ENCODE measurements around the gene MYO10.
"Not testable (repeated sequence)": the region's sequence is repeated elsewhere in the genome, so short reads cannot be mapped to it uniquely, and the experiment has no call there.

MYO10 gene

DNA sequence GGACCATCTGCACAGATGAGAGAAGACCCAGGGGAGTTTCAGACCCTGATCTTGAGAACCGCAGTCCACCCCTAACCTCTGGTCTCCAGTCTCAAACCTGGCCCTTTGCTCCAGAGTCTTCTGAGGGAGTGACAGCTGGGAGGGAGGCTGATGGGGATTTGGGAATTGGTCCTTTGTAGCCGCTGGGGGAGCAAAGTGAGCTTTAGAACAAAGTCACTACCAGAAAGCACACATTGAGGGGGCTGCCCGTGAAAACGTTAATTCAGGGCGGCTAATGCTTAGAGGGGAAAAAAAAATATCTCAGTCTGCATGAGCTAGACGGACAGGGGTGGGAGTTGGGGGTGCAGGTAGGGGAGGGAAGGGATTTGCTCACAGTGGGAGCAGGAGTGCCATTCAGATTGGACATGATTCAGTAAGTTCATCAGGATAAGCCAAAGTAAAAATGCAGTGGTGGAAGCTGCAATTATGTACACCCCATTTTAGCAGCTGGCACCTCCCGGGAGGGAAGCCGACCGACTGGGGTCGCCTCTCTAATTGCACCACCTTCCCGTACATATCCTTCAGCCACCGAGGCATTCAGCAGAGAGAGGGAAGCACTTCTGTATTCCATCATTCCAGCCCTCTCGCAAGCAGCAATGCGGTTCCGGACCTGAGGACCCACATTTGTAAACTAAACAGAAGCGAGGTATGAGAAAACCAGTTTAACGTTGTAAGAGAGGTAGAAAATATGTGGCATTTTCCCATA is 195.8 kb downstream of the MYO10 start:
- no peaks in the 10 kb centered on the region for H3K9me3 ChIP-seq (ENCODE audit: control insufficient read depth, insufficient read depth, low read depth, low read length)
- POLR2A ChIA-PET = no interaction called here
- no peak overlapping the region for H3K27ac ChIP-seq (ENCODE audit: extremely low read depth, low read depth, low read length)
- H3K36me3 ChIP-seq (ENCODE audit: control insufficient read depth in 2 of 2, insufficient read depth in 1 of 2, low read length in 2 of 2) = peaks cover 0 to 3% of the 10 kb centered on the region in 2 experiments; a peak in 2 of 3 replicates
- CTCF ChIA-PET = interaction anchor here (0.6 to 1.1 kb wide), 2 partner anchors 50 to 449 kb away, joined by 3 to 4 read pairs; no protein-coding TSS in a partner anchor
- TF ChIP-seq ZBTB48 (tag by site-specific recombination; IDR thresholded peaks at IDR 0.05) = no peak
- TF ChIP-seq, protein P1, sequence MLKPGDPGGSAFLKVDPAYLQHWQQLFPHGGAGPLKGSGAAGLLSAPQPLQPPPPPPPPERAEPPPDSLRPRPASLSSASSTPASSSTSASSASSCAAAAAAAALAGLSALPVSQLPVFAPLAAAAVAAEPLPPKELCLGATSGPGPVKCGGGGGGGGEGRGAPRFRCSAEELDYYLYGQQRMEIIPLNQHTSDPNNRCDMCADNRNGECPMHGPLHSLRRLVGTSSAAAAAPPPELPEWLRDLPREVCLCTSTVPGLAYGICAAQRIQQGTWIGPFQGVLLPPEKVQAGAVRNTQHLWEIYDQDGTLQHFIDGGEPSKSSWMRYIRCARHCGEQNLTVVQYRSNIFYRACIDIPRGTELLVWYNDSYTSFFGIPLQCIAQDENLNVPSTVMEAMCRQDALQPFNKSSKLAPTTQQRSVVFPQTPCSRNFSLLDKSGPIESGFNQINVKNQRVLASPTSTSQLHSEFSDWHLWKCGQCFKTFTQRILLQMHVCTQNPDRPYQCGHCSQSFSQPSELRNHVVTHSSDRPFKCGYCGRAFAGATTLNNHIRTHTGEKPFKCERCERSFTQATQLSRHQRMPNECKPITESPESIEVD (tag by site-specific recombination; IDR thresholded peaks at IDR 0.05) = no peak
- TF ChIP-seq, protein P2, sequence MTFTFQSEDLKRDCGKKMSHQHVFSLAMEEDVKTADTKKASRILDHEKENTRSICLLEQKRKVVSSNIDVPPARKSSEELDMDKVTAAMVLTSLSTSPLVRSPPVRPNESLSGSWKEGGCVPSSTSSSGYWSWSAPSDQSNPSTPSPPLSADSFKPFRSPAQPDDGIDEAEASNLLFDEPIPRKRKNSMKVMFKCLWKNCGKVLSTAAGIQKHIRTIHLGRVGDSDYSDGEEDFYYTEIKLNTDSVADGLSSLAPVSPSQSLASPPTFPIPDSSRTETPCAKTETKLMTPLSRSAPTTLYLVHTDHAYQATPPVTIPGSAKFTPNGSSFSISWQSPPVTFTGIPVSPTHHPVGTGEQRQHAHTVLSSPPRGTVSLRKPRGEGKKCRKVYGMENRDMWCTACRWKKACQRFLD (tag by site-specific recombination; IDR thresholded peaks at IDR 0.05) = no peak
- TF ChIP-seq ZNF416 (tag by site-specific recombination; IDR thresholded peaks at IDR 0.05) = no peak
- no peak for TF ChIP-seq ZSCAN30 (tag by site-specific recombination; IDR thresholded peaks at IDR 0.05)
- TF ChIP-seq ZNF571 (tag by site-specific recombination; IDR thresholded peaks at IDR 0.05) = no peak
- no peak for TF ChIP-seq ZNF658 (tag by site-specific recombination; IDR thresholded peaks at IDR 0.05)
- TF ChIP-seq ZNF311 (tag by site-specific recombination; IDR thresholded peaks at IDR 0.05; ENCODE audit: borderline replicate concordance) = no peak
- peaks cover 5% of the 10 kb centered on the region for H3K4me1 ChIP-seq (ENCODE audit: control insufficient read depth, insufficient read depth, low read length)
- no peak overlapping the region for H3K4me3 ChIP-seq (ENCODE audit: low read depth, low read length)

DNA sequence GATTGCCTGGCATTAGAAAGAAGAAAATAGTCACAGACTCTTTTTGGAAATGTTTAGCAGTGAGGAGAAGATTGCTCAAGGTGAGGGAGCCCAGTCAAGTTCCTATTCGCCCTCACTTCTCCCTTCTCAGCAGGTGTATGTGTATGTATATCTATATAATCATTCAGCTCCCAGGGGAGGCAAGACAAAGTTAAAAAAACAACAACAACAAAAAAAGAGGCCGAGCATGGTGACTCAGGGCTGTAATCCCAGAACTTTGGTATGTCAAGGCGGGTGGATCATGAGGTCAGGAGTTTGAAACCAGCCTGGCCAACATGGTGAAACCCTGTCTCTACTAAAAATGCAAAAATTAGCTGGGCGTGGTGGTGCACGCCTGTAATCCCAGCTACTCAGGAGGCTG is 197.7 kb downstream of the MYO10 start:
- CTCF ChIA-PET = interaction anchor here (1.2 to 1.7 kb wide), 2 partner anchors 48 to 452 kb away, joined by 4 read pairs; no protein-coding TSS in a partner anchor
- H3K36me3 ChIP-seq (ENCODE audit: control insufficient read depth in 2 of 2, insufficient read depth in 1 of 2, low read length in 2 of 2); H3K4me3 ChIP-seq (ENCODE audit: low read depth, low read length); H3K4me1 ChIP-seq (ENCODE audit: control insufficient read depth, insufficient read depth, low read length); H3K27ac ChIP-seq (ENCODE audit: extremely low read depth, low read depth, low read length); H3K9me3 ChIP-seq (ENCODE audit: control insufficient read depth, insufficient read depth, low read depth, low read length); POLR2A ChIA-PET: not testable (repeated sequence)
- TF ChIP-seq OSR2 (tag by site-specific recombination; IDR thresholded peaks at IDR 0.05) (0 out of 2 replicates have a peak, but pooled peaks have one; percentile 5), ZIC2 (tag by site-specific recombination; IDR thresholded peaks at IDR 0.05) (peak; percentile 19; the same call in 1 of the 2 replicates)

DNA sequence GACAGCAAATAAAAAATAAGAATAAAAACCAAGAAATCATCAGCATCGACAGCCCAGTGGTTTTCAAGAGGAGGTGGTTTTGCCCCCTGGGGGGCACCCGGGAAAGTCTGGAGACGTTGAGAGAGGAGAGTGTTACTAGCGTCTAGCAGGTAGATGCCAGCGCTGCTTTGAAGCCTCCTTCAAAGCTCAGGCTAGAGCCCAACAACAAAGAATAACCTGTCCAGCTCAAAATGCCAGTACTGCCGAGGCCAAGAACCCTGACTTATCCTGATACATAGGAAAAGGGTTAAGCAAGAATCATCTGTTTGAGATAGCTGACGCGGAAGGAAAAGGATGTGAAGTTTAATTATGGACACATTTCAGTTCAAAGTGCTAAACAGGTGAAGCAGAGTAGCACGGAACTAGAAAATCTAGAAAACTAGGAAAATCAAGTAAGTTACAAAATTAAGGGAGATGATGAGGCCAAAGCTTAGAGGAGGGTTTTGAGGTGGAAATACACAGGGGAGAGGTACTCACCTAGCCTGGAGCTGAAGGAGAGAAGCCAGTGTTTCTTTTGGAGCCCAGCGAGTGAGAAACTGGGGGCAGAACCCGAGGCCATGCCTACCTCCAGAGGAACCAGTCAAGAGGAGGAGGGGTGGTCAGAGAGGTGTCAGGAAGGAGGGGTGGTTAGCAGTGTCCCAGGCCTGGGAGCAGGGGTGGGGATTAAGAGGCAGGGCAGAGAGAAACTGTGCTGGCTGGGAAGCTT is 198.3 kb downstream of the MYO10 start:
- CTCF ChIA-PET = interaction anchor here (1.2 to 1.7 kb wide), 2 partner anchors 48 to 452 kb away, joined by 4 read pairs; no protein-coding TSS in a partner anchor
- H3K4me3 ChIP-seq (ENCODE audit: low read depth, low read length) = no peak overlapping the region
- TF ChIP-seq OSR2 (tag by site-specific recombination; IDR thresholded peaks at IDR 0.05) (0 out of 2 replicates have a peak, but pooled peaks have one; percentile 6), IKZF3 (tag by site-specific recombination; IDR thresholded peaks at IDR 0.05) (no peak), ZIC2 (tag by site-specific recombination; IDR thresholded peaks at IDR 0.05) (0 out of 2 replicates have a peak, but pooled peaks have one; percentile 9)

DNA sequence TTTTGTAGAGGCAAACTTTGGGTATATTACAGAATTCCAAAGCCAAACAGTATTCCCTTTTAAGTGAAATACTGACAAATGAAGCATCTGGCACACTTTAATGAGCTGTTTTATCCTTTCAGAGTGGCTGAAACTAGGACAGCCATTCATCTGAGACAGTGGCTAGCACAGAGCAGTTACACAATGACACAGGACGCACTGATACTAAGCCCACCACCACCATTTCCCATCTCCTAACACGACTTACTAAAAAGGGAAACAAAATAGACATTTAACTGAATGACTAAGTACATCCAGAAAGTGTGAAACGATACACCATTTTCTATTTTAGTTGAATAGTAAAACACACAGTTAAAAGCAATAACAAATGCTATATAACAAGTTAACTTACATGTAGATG is 198.9 kb downstream of the MYO10 start:
- peaks cover 5% of the 10 kb centered on the region for H3K4me1 ChIP-seq (ENCODE audit: control insufficient read depth, insufficient read depth, low read length)
- no peaks in the 10 kb centered on the region for H3K9me3 ChIP-seq (ENCODE audit: control insufficient read depth, insufficient read depth, low read depth, low read length)
- no peak overlapping the region for H3K4me3 ChIP-seq (ENCODE audit: low read depth, low read length)
- POLR2A ChIA-PET = no interaction called here
- H3K27ac ChIP-seq (ENCODE audit: extremely low read depth, low read depth, low read length) = no peak overlapping the region
- H3K36me3 ChIP-seq (ENCODE audit: control insufficient read depth in 2 of 2, insufficient read depth in 1 of 2, low read length in 2 of 2) = no peaks in the 10 kb centered on the region; a peak in 1 of 3 replicates
- CTCF ChIA-PET = interaction anchor here (0.6 to 1.7 kb wide), 2 partner anchors 47 to 454 kb away, joined by 4 read pairs; no protein-coding TSS in a partner anchor
- TF ChIP-seq ZNF548 (tag by site-specific recombination; IDR thresholded peaks at IDR 0.05) (no peak), ZNF473 (tag by site-specific recombination; IDR thresholded peaks at IDR 0.05) (no peak), ZNF248 (tag by site-specific recombination; IDR thresholded peaks at IDR 0.05) (no peak), ZNF521 (tag by site-specific recombination; IDR thresholded peaks at IDR 0.05) (no peak), FEZF1 (tag by site-specific recombination; IDR thresholded peaks at IDR 0.05) (no peak), ZIC2 (tag by site-specific recombination; IDR thresholded peaks at IDR 0.05) (no peak), SP2 (tag by site-specific recombination; IDR thresholded peaks at IDR 0.05) (no peak)
- TF ChIP-seq, protein P3, sequence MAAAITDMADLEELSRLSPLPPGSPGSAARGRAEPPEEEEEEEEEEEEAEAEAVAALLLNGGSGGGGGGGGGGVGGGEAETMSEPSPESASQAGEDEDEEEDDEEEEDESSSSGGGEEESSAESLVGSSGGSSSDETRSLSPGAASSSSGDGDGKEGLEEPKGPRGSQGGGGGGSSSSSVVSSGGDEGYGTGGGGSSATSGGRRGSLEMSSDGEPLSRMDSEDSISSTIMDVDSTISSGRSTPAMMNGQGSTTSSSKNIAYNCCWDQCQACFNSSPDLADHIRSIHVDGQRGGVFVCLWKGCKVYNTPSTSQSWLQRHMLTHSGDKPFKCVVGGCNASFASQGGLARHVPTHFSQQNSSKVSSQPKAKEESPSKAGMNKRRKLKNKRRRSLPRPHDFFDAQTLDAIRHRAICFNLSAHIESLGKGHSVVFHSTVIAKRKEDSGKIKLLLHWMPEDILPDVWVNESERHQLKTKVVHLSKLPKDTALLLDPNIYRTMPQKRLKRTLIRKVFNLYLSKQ (tag by site-specific recombination; IDR thresholded peaks at IDR 0.05; ENCODE audit: borderline replicate concordance) = no peak
- TF ChIP-seq, protein P4, sequence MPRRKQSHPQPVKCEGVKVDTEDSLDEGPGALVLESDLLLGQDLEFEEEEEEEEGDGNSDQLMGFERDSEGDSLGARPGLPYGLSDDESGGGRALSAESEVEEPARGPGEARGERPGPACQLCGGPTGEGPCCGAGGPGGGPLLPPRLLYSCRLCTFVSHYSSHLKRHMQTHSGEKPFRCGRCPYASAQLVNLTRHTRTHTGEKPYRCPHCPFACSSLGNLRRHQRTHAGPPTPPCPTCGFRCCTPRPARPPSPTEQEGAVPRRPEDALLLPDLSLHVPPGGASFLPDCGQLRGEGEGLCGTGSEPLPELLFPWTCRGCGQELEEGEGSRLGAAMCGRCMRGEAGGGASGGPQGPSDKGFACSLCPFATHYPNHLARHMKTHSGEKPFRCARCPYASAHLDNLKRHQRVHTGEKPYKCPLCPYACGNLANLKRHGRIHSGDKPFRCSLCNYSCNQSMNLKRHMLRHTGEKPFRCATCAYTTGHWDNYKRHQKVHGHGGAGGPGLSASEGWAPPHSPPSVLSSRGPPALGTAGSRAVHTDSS (tag by site-specific recombination; IDR thresholded peaks at IDR 0.05) = no peak

More for the DNA sequence above, 198.3 kb downstream of the MYO10 start:
- Histone ChIP-seq H3K36me3 (ENCODE audit: control insufficient read depth in 2 of 2, insufficient read depth in 1 of 2, low read length in 2 of 2) (no peaks in the 10 kb centered on the region; a peak in 1 of 3 replicates), H3K27ac (ENCODE audit: extremely low read depth, low read depth, low read length) (no peak overlapping the region), H3K9me3 (ENCODE audit: control insufficient read depth, insufficient read depth, low read depth, low read length) (no peaks in the 10 kb centered on the region), H3K4me1 (ENCODE audit: control insufficient read depth, insufficient read depth, low read length) (peaks cover 5% of the 10 kb centered on the region)
- POLR2A ChIA-PET = no interaction called here
